Activated T-helper 9 cell treated with anti-CD3 and anti-CD28 coated beads, Interleukin-2, amount 50 U/mL, for 16 hours (primary cell): Measurements from ENCODE around the gene OR5B3.
"Not testable (repeated sequence)": the region's sequence is repeated elsewhere in the genome, so short reads cannot be mapped to it uniquely, and the experiment has no call there.

Experiments
- DNase-seq: peaks from one replicate; pipeline ENCODE4 v3.0.0-alpha.2; 2020; ENCODE audit warnings: low read depth

The OR5B3 gene

GRCh38 chr11:58406774-58407173 is at the start of gene OR5B3:
Gene OR5B3 (minus strand): TSS chr11:58406874. CDS start chr11:58403409, 3,465 bp downstream.
- DNase-seq, result no peak

- DNase-seq, result no peak
These were observed 44.9 kb upstream of the OR5B3 start for GRCh38 chr11:58451585-58451984.

GRCh38 chr11:58446294-58446693 is 39.6 kb upstream of the OR5B3 start:
- DNase-seq, result no peak

- no peak for DNase-seq
These were observed 37.6 kb upstream of the OR5B3 start for GRCh38 chr11:58444300-58444699.

GRCh38 chr11:58442136-58442535 is 35.5 kb upstream of the OR5B3 start, which contains the start of gene OR5B12:
Gene OR5B12 (minus strand): TSS chr11:58442236. CDS start chr11:58440151, 2,085 bp downstream.
- DNase-seq, result no peak

GRCh38 chr11:58438486-58438885 is 31.8 kb upstream of the OR5B3 start:
- no peak for DNase-seq

GRCh38 chr11:58434217-58434616 is 27.5 kb upstream of the OR5B3 start:
- no peak for DNase-seq

GRCh38 chr11:58433638-58434203 is 27.0 kb upstream of the OR5B3 start:
- no peak for DNase-seq

GRCh38 chr11:58429273-58429672 is 22.6 kb upstream of the OR5B3 start:
- DNase-seq, result no peak

GRCh38 chr11:58428021-58428420 is 21.3 kb upstream of the OR5B3 start, which contains the start of gene OR5B2:
Gene OR5B2 (minus strand): TSS chr11:58428121. CDS start chr11:58423261, 4,860 bp downstream.
- DNase-seq, result no peak

GRCh38 chr11:58399622-58400021 is 7.1 kb downstream of the OR5B3 start:
- not testable (repeated sequence) for DNase-seq

- no peak for DNase-seq
These were observed 11.1 kb downstream of the OR5B3 start for GRCh38 chr11:58395581-58395980.

GRCh38 chr11:58394195-58394594 is 12.5 kb downstream of the OR5B3 start:
- no peak for DNase-seq

- DNase-seq, result no peak
These were observed 13.9 kb downstream of the OR5B3 start for GRCh38 chr11:58392746-58393145.

- no peak for DNase-seq
These were observed 14.8 kb downstream of the OR5B3 start for GRCh38 chr11:58391879-58392278.

GRCh38 chr11:58390551-58391063 is 16.1 kb downstream of the OR5B3 start:
- no peak for DNase-seq

GRCh38 chr11:58358969-58359368 is 47.7 kb downstream of the OR5B3 start, which contains the start of gene OR5B17:
Gene OR5B17 (minus strand): TSS chr11:58359069. CDS start chr11:58359069, 0 bp downstream.
- no peak for DNase-seq

GRCh38 chr11:58354727-58355126 is 51.9 kb downstream of the OR5B3 start:
- no peak for DNase-seq
